ENCODE measurements around the gene DNAJC9.

DNAJC9 gene

GRCh38 chr10:73220989-73221388 lies 26.1 kb downstream of the DNAJC9 start:
- H3K9me2 ChIP-seq (replicated peaks; ENCODE audit: low read depth, low read length), result no peaks in the 10 kb centered on the region
- H3F3A ChIP-seq (ENCODE audit: low read depth), result no peaks in the 10 kb centered on the region
- no peak overlapping the region for H3K4me2 ChIP-seq (ENCODE audit: low read depth, low read length, poor library complexity, severe bottlenecking)
- H3K27me3 ChIP-seq (ENCODE audit: insufficient read depth, low read length, poor library complexity, severe bottlenecking), result no peaks in the 10 kb centered on the region
- no peak overlapping the region for H3K4me3 ChIP-seq (ENCODE audit: low read length, poor library complexity, severe bottlenecking)
- H4K20me1 ChIP-seq (ENCODE audit: insufficient read depth, low read length, poor library complexity, severe bottlenecking), result no peaks in the 10 kb centered on the region
- no peaks in the 10 kb centered on the region for H3K79me2 ChIP-seq (ENCODE audit: insufficient read depth, low read length)
- H3K9ac ChIP-seq (ENCODE audit: low read depth, low read length, poor library complexity, severe bottlenecking), result no peak overlapping the region
- TF ChIP-seq EZH2phosphoT487 (IDR thresholded peaks at IDR 0.05; ENCODE audit: borderline replicate concordance) (no peak), CTCF (conservative IDR thresholded peaks at IDR 0.05; ENCODE audit: low read length) (no peak)
- H3K4me1 ChIP-seq (ENCODE audit: insufficient read depth, low read length, poor library complexity, severe bottlenecking), result no peaks in the 10 kb centered on the region
- H3K9me3 ChIP-seq (ENCODE audit: insufficient read depth, low read depth, low read length), result no peaks in the 10 kb centered on the region
- peaks cover 13% of the 10 kb centered on the region; the same call in 1 of the 2 replicates for H3K36me3 ChIP-seq (ENCODE audit: insufficient read depth, low read length)
- no peak overlapping the region for H2AFZ ChIP-seq (ENCODE audit: low read length)

DNA sequence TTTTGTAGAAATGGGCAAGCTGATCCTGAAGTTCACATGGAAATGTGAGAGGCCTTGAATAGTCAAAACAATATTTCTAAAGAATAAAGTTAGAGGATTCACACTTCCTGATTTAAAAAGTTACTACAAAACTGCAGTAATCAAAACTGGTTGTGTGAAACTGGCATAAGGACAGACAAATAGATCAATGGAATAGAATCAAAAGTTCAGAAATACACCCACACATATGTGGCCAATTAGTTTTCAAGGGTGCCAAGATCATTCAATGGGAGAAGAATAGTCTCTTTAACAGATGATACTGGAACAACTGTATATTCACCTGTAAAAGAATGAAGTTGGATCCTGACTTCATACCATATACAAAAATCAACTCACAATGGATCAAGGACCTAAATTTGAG lies 27.7 kb downstream of the DNAJC9 start:
- H3K79me2 ChIP-seq (ENCODE audit: insufficient read depth, low read length), result no peaks in the 10 kb centered on the region
- no peak overlapping the region for H3K4me2 ChIP-seq (ENCODE audit: low read depth, low read length, poor library complexity, severe bottlenecking)
- no peak overlapping the region for H3K4me3 ChIP-seq (ENCODE audit: low read length, poor library complexity, severe bottlenecking)
- no peak overlapping the region for H2AFZ ChIP-seq (ENCODE audit: low read length)
- H3K9me3 ChIP-seq (ENCODE audit: insufficient read depth, low read depth, low read length), result no peaks in the 10 kb centered on the region
- H3K27me3 ChIP-seq (ENCODE audit: insufficient read depth, low read length, poor library complexity, severe bottlenecking), result no peaks in the 10 kb centered on the region
- no peak overlapping the region for H3K9ac ChIP-seq (ENCODE audit: low read depth, low read length, poor library complexity, severe bottlenecking)
- TF ChIP-seq EZH2phosphoT487 (IDR thresholded peaks at IDR 0.05; ENCODE audit: borderline replicate concordance) (no peak), CTCF (conservative IDR thresholded peaks at IDR 0.05; ENCODE audit: low read length) (no peak)
- no peaks in the 10 kb centered on the region for H3K4me1 ChIP-seq (ENCODE audit: insufficient read depth, low read length, poor library complexity, severe bottlenecking)
- peaks cover 13% of the 10 kb centered on the region; the same call in 1 of the 2 replicates for H3K36me3 ChIP-seq (ENCODE audit: insufficient read depth, low read length)
- H4K20me1 ChIP-seq (ENCODE audit: insufficient read depth, low read length, poor library complexity, severe bottlenecking), result no peaks in the 10 kb centered on the region
- no peaks in the 10 kb centered on the region for H3K9me2 ChIP-seq (replicated peaks; ENCODE audit: low read depth, low read length)
- no peaks in the 10 kb centered on the region for H3F3A ChIP-seq (ENCODE audit: low read depth)

DNA sequence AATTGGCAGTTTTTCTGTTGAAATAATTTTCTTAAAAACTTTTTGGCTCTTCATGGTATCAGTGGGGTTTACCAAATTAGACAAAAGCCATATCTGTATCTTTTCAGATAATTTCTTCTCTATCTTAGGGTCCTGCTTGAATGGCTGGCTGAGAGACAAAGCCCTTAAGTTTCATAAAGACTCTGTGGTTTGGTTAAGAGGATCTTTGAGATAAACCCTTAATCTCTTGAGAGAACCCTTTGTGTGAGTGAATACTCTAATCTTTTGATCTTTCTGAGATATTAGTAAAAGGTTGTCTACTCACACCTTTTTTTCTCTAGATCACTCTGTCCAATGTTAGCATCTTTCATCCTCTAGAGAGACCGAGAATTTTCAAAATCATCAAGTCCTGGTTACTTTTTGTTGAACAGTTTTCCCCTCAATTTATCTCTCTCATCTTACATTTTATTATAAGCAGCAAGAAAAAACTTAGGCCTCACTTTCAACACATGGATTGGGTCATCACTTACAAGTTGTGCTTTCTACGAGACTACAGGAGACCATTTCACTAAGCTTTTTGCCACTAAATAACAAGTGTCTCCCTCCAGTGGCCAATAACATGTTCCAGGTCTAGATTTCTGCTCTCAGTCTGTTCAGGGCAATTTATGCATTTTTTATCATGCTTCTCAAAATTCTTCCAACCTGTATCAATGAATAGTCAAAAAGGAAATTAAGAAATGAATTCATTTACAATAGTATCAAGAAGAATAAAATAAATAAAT lies 28.4 kb downstream of the DNAJC9 start:
- H3K36me3 ChIP-seq (ENCODE audit: insufficient read depth, low read length), result peaks cover 13% of the 10 kb centered on the region; the same call in 1 of the 2 replicates
- no peaks in the 10 kb centered on the region for H3K27me3 ChIP-seq (ENCODE audit: insufficient read depth, low read length, poor library complexity, severe bottlenecking)
- no peaks in the 10 kb centered on the region for H3K9me2 ChIP-seq (replicated peaks; ENCODE audit: low read depth, low read length)
- no peaks in the 10 kb centered on the region for H3K9me3 ChIP-seq (ENCODE audit: insufficient read depth, low read depth, low read length)
- no peaks in the 10 kb centered on the region for H3F3A ChIP-seq (ENCODE audit: low read depth)
- no peak overlapping the region for H3K9ac ChIP-seq (ENCODE audit: low read depth, low read length, poor library complexity, severe bottlenecking)
- H3K4me2 ChIP-seq (ENCODE audit: low read depth, low read length, poor library complexity, severe bottlenecking), result no peak overlapping the region
- no peaks in the 10 kb centered on the region for H4K20me1 ChIP-seq (ENCODE audit: insufficient read depth, low read length, poor library complexity, severe bottlenecking)
- peak; percentile 78 for TF ChIP-seq CTCF (conservative IDR thresholded peaks at IDR 0.05; ENCODE audit: low read length)
- TF ChIP-seq EZH2phosphoT487 (IDR thresholded peaks at IDR 0.05; ENCODE audit: borderline replicate concordance), result no peak
- no peaks in the 10 kb centered on the region for H3K79me2 ChIP-seq (ENCODE audit: insufficient read depth, low read length)
- no peak overlapping the region for H3K4me3 ChIP-seq (ENCODE audit: low read length, poor library complexity, severe bottlenecking)
- H3K4me1 ChIP-seq (ENCODE audit: insufficient read depth, low read length, poor library complexity, severe bottlenecking), result no peaks in the 10 kb centered on the region
- H2AFZ ChIP-seq (ENCODE audit: low read length), result no peak overlapping the region
